Memory B cell (primary cell): ENCODE data around the gene PRSS33.

Experiments
- ATAC-seq: fragments of 150-1000 bp; cut with Tn5 transposase; 2 replicates; pipeline ENCODE4 v1.10.0; 2021; ENCODE audit warnings: low read depth, mild to moderate bottlenecking, moderate library complexity
- DNase-seq, 2 donors: peaks; one replicate each; pipeline ENCODE4 v3.0.0; 2022; ENCODE audit warnings: low spot score in 2 of 2
- H3K27ac Mint-ChIP-seq: one replicate; pipeline ENCODE4 v1.8.0; 2022; ENCODE audit warnings: mild to moderate bottlenecking, moderate library complexity, mixed read lengths
- H3K27me3 Mint-ChIP-seq: one replicate; pipeline ENCODE4 v1.8.0; 2022; ENCODE audit warnings: mixed read lengths
- H3K36me3 Mint-ChIP-seq: one replicate; pipeline ENCODE4 v1.8.0; 2022; ENCODE audit warnings: mild to moderate bottlenecking, mixed read lengths
- H3K4me1 Mint-ChIP-seq: one replicate; pipeline ENCODE4 v1.8.0; 2022; ENCODE audit warnings: mixed read lengths
- H3K4me3 Mint-ChIP-seq: one replicate; pipeline ENCODE4 v1.8.0; 2022; ENCODE audit warnings: mild to moderate bottlenecking, moderate library complexity, mixed read lengths
- H3K9me3 Mint-ChIP-seq: one replicate; pipeline ENCODE4 v1.8.0; 2022; ENCODE audit warnings: mixed read lengths

Gene PRSS33

GRCh38 chr16:2779978-2780898, 7.1 kb downstream of the PRSS33 start:
- no peak for ATAC-seq
- DNase-seq, result no peak
- Mint-ChIP-seq H3K4me3 (no peak overlapping the region), H3K9me3 (no peaks in the 10 kb centered on the region), H3K27me3 (peaks cover 3% of the 10 kb centered on the region), H3K36me3 (no peaks in the 10 kb centered on the region), H3K4me1 (peaks cover 20% of the 10 kb centered on the region), H3K27ac (no peak overlapping the region)

GRCh38 chr16:2779151-2779920, 8.0 kb downstream of the PRSS33 start:
- H3K4me1 Mint-ChIP-seq, result peaks cover 18% of the 10 kb centered on the region

GRCh38 chr16:2778630-2778958, 8.8 kb downstream of the PRSS33 start:
- Mint-ChIP-seq H3K4me1 (peaks cover 18% of the 10 kb centered on the region), H3K27ac (peak overlapping the region; percentile 97), H3K27me3 (no peaks in the 10 kb centered on the region), H3K36me3 (no peaks in the 10 kb centered on the region), H3K9me3 (no peaks in the 10 kb centered on the region), H3K4me3 (peak overlapping the region; percentile 91)
- ATAC-seq, result no peak
- DNase-seq, result no peak

More at GRCh38 chr16:2779151-2779920, 8.0 kb downstream of the PRSS33 start:
- ATAC-seq (no peak), DNase-seq (no peak)
- peaks cover 2% of the 10 kb centered on the region for H3K27me3 Mint-ChIP-seq
- H3K9me3 Mint-ChIP-seq, result no peaks in the 10 kb centered on the region
- no peak overlapping the region for H3K27ac Mint-ChIP-seq
- no peaks in the 10 kb centered on the region for H3K36me3 Mint-ChIP-seq
- no peak overlapping the region for H3K4me3 Mint-ChIP-seq

GRCh38 chr16:2777903-2778629, 9.3 kb downstream of the PRSS33 start:
- Mint-ChIP-seq H3K36me3 (no peaks in the 10 kb centered on the region), H3K4me1 (peaks cover 18% of the 10 kb centered on the region), H3K9me3 (no peaks in the 10 kb centered on the region), H3K27ac (peak overlapping the region; percentile 97), H3K4me3 (peak overlapping the region; percentile 91), H3K27me3 (no peaks in the 10 kb centered on the region)
- DNase-seq (no peak), ATAC-seq (peak; percentile 14)

- Mint-ChIP-seq H3K27me3 (no peaks in the 10 kb centered on the region), H3K27ac (peak within 1 kb of the TSS; percentile 97), H3K36me3 (peaks cover 3% of the 10 kb centered on the region), H3K9me3 (no peaks in the 10 kb centered on the region), H3K4me3 (peak within 1 kb of the TSS; percentile 91), H3K4me1 (peaks cover 23% of the 10 kb centered on the region)
- ATAC-seq (peak; percentile 91), DNase-seq (peak; percentile 85)
Observed at GRCh38 chr16:2777231-2777902, 10.0 kb downstream of the PRSS33 start, which contains the start of gene ELOB. Gene ELOB (minus strand): TSS chr16:2777280. CDS start chr16:2777239, 41 bp downstream.

- no peaks in the 10 kb centered on the region for H3K9me3 Mint-ChIP-seq
- H3K4me1 Mint-ChIP-seq, result peaks cover 26% of the 10 kb centered on the region
- H3K27me3 Mint-ChIP-seq, result no peaks in the 10 kb centered on the region
- H3K27ac Mint-ChIP-seq, result peak overlapping the region; percentile 97
- peak; percentile 34 for ATAC-seq
- peaks cover 7% of the 10 kb centered on the region for H3K36me3 Mint-ChIP-seq
- DNase-seq, result peak in 1 of 2 donors; percentile 58
- peak overlapping the region; percentile 91 for H3K4me3 Mint-ChIP-seq
Observed at GRCh38 chr16:2776500-2777139, 10.7 kb downstream of the PRSS33 start.

- no peaks in the 10 kb centered on the region for H3K27me3 Mint-ChIP-seq
- peaks cover 7% of the 10 kb centered on the region for H3K36me3 Mint-ChIP-seq
- H3K9me3 Mint-ChIP-seq, result no peaks in the 10 kb centered on the region
- ATAC-seq (no peak), DNase-seq (no peak)
- peak overlapping the region; percentile 82 for H3K27ac Mint-ChIP-seq
- H3K4me1 Mint-ChIP-seq, result peaks cover 26% of the 10 kb centered on the region
- peak overlapping the region; percentile 91 for H3K4me3 Mint-ChIP-seq
Observed at GRCh38 chr16:2775765-2776499, 11.4 kb downstream of the PRSS33 start.

GRCh38 chr16:2775131-2775716, 12.1 kb downstream of the PRSS33 start:
- Mint-ChIP-seq H3K4me1 (peaks cover 26% of the 10 kb centered on the region), H3K27ac (no peak overlapping the region)

GRCh38 chr16:2774161-2774891, 13.0 kb downstream of the PRSS33 start:
- Mint-ChIP-seq H3K9me3 (no peaks in the 10 kb centered on the region), H3K27me3 (no peaks in the 10 kb centered on the region), H3K27ac (no peak overlapping the region), H3K36me3 (peaks cover 15% of the 10 kb centered on the region), H3K4me3 (no peak overlapping the region), H3K4me1 (peaks cover 32% of the 10 kb centered on the region)
- ATAC-seq, result no peak
- DNase-seq, result no peak

More at GRCh38 chr16:2775131-2775716, 12.1 kb downstream of the PRSS33 start:
- peaks cover 7% of the 10 kb centered on the region for H3K36me3 Mint-ChIP-seq
- no peak for DNase-seq
- no peaks in the 10 kb centered on the region for H3K27me3 Mint-ChIP-seq
- no peak for ATAC-seq
- H3K4me3 Mint-ChIP-seq, result no peak overlapping the region
- H3K9me3 Mint-ChIP-seq, result no peaks in the 10 kb centered on the region

- H3K27me3 Mint-ChIP-seq, result no peaks in the 10 kb centered on the region
- H3K27ac Mint-ChIP-seq, result no peak overlapping the region
- H3K9me3 Mint-ChIP-seq, result no peaks in the 10 kb centered on the region
- peaks cover 20% of the 10 kb centered on the region for H3K36me3 Mint-ChIP-seq
- ATAC-seq, result no peak
- no peak for DNase-seq
- no peak overlapping the region for H3K4me3 Mint-ChIP-seq
- peaks cover 30% of the 10 kb centered on the region for H3K4me1 Mint-ChIP-seq
Observed at GRCh38 chr16:2773188-2773968, 14.0 kb downstream of the PRSS33 start.
